HG03520 (cell line): Measurements from ENCODE around the gene ALDH1A2.
"Not testable (repeated sequence)": the region's sequence is repeated elsewhere in the genome, so short reads cannot be mapped to it uniquely, and the experiment has no call there.

Source experiments
- ATAC-seq: cut with Tn5 transposase; IDR thresholded peaks from one replicate; pipeline ENCODE4 v1.9.1; 2021; ENCODE audit warnings: mild to moderate bottlenecking, moderate library complexity; ENCODE audit not compliant: unreplicated experiment

ALDH1A2 gene

DNA sequence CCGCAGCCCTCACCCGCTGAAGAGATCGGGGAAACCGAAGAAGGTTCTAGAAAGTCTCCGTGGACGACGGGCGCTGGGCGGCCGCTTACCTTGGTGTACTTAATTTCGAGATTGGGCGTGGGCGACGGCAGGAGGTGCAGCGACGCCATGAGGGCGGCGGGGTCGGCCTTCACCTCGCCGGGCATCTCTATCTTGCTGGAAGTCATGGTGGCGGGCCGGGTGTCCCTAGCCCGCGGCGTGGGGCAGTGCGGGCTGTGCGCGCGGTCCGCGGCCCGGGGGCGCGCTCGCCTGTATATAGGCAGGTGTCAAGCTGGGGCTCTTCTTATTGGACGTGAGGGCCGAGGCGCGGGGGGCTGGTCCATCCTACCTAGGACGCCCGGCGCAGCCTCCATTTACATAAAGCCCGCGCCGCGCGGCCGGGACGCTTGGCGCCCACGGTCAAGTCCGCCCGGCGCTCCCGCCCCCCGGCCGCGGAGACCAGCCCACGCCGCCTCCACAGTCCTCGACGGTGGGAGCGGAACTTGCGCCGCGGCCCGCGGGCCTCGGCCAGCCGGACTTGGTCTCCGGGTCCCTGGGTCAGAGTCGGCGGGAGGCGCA lies at the start of gene ALDH1A2:
ALDH1A2 (minus strand) TSS at position 267 of the 597 bp plus-strand sequence; CDS start at position 206, 61 bp downstream.
- no peak for ATAC-seq

DNA sequence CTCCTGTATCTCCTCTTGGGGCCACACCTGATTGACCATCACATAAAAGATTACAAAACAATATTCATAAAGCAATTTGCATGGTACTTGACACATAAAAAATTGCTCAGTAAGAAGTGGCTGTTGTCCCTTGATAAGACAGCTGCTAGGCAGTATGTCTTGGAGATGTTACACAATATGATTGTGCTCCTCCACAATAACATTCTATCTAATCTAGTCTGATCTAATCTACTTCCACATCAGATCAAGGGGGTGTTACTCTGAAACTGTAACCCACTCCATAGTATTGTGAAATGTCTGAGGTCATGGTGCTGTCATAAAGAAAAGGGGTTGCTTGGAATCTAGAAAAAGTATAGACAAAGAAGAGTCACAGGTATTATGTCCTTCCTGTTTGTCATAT lies 49.3 kb upstream of the ALDH1A2 start:
- ATAC-seq: no peak

DNA sequence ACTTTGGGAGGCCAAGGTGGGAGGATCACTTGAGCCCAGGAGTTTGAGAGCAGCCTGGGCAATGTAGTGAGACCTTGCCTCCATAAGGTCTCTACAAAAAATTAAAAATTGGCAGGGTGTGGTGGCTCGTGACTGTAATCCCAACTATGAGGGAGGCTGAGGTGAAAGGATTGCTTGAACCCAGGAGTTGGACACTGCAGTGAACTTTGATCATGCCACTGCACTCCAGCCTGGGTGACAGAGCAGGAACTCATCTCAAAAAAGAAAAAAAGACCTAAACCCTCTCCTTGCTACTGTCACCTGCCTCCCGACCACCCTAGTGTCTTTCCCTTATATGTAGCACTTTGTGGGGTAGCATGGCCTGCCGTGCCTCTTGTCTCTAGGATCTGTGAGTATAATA lies 48.9 kb upstream of the ALDH1A2 start:
- no peak for ATAC-seq

DNA sequence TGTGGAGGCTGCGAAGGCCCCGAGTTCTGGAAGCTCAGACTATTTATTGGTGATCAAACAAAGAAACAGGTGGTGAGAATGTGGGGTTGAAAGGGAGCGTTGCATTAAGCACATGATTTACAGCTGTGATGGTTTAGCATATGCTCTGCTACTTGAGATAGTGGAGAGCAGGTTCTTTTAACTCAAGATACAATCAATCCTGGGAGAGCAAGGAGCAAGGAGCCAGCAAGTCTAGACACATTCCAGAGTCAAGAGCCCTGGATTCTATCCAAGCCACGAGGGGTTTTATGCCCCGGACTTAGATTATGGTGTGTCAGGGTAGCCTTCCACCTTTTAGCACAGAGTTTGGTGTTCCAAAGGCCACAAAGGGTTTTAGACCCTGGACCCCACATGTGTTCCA lies 47.8 kb upstream of the ALDH1A2 start:
- ATAC-seq: not testable (repeated sequence)

DNA sequence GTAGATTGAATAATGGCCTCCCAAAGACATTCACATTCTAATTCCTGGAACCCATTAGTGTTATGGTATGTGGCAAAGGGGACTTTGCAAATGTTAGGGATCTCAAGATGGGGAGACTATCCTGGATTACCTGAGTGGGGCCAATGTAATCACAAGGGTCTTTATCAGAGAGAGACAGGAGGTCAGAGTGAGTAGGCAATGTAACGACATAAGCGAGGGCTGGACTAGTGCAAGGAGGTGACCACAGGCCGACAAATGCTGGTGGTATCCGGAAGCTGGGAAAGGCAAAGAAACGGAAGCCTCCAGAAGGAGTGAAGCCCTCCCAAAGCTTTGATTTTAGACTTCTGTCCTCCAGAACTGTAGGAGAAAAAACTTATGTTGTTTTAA lies 46.2 kb upstream of the ALDH1A2 start:
- no peak for ATAC-seq

DNA sequence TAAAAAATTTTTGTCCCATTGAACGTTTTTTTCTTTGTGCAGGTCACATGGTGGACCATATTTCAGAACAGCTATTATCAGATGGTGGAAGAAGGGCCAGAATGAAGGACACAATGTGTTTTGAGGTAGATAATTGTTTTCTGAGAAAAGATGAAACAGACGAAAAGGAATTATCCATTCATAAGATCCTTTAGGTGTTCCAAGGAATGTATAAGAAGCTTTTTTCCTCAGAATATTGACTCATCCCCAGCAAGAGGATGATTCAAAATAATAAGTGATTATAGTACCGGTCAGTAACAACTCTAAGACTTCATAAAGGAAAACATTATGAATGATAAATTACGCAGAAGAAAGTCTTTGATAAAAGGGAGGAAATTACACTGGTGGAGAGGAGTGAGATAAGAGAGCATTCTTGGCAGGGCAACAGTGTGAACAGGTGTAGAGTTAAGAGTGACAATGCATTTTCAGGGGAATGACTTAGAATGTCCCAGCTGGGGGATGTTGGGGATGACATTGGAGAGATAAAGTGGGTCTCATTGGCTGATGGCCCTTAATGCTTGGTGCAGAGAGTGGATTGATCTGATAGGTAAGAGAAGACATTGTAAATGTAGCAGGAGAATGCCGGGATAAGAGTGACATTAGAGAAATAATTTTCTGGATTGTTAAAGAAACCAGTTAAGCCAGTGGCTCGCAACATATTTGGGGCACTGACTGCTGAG lies 45.6 kb upstream of the ALDH1A2 start:
- no peak for ATAC-seq

DNA sequence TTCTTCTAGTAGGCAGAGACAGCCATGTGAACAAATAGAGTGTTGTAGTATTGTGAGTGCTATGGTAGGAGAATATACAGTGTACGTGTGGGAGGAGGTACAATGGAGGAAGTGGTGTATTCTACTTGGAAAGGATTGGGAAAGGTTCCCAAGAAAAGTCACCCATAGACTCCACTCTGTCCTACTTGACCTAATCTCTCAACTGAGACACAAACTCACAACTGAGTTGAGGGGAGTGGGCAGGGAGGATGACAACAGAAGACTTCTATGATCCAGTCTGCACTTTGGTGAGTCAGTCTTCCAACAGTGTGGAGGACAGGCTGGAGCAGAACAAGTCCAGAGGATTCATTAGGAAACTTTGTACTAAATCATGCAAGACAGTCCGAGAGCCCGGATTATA lies 43.9 kb upstream of the ALDH1A2 start:
- no peak for ATAC-seq

DNA sequence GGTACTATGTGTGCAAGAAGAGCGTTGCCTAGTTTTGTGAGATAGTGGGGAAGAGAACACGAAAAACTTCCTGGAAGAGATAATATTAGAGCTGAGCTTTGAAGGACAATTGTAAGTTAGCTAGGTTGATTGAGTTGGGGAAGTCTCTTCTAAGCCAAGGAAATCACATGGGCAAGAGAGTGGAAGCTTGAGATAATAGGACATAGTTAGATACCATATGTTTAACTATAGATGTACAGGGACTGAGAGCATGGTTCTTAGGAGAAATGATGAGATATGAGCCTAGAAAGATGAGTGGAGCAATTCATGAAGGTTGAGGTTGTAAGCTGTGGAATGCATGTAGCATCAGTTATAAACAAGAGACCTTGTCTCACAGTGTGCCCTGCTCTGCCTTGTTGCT lies 42.6 kb upstream of the ALDH1A2 start:
- no peak for ATAC-seq

DNA sequence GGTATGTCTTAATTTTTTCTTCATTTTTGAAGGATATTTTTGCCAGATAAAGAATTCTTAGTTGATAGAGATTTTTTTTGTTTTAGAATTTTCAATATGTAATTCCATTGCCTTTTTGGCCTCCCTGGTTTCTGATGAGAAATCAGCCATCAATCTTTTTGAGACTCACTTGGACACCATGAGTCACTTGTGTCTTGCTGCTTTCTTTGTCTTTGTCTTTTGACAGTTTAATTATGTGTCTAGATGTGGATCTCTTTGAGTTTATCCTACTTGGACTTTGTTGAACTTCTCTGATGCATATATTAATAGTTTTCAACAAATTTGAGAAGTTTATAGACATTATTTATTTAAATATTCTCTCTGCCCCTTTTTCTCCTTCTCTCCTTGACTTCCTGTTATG lies 38.0 kb upstream of the ALDH1A2 start:
- ATAC-seq: no peak

DNA sequence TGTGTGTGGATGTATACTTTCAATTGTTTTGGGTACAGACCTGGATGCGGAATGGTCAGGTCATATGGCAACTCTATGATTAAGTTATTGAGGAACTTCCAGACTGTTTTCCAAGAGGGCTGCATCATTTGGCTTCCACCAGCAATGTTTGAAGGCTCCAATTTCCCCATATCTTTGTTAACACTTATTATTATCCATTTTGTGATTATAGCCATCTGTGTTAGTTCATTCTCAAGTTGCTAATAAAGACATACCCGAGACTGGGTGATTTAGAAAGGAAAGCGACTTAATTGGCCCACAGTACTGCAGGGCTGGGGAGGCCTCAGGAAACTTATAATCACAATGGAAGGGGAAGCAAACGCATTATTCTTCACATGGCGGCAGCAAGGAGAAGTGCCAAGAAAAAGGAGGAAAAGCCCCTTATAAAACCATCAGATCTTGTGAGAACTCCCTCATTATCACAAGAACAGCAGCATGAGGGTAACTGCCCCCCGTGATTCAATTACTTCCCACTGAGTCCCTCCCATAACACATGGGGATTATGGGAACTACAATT lies 31.1 kb upstream of the ALDH1A2 start:
- no peak for ATAC-seq

DNA sequence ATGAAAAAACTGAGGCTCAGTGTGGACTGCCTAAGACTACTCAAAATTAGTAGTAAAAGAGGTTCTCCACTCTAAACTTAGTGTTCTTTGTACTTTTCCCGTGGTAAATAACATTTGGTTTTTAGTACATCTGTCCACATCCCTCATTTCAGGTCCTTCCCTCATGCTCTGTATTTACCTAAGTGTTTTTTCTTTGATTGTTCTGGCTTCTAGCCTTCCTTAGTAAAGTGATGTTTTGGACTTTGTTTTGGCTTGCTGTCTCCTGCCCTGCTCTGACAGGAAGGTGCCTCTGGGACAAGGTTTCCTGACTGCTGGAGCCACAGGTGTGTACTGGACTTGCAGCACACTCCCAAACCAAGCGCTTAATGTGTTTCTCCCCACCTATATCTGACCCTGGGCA lies 29.9 kb upstream of the ALDH1A2 start:
- ATAC-seq: no peak

DNA sequence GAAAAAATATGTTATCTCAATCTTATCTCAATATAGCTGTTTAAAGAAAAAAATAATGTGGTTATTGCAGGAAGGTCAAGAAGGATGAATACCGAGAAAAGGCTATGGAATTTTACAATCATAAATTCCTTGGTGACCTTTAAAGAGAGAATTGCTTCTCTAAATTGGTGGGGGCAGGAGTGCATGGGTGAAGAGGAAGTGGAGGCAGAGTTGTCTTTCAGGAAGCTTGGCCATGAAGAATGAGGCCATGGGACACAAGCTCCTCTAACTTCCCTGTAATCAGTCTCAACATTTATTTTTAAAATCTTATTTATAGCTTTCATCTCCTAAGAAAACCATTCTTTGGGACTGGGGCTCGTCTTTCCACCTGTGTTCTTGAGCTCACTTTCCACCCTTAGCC lies 22.4 kb upstream of the ALDH1A2 start:
- ATAC-seq: no peak

DNA sequence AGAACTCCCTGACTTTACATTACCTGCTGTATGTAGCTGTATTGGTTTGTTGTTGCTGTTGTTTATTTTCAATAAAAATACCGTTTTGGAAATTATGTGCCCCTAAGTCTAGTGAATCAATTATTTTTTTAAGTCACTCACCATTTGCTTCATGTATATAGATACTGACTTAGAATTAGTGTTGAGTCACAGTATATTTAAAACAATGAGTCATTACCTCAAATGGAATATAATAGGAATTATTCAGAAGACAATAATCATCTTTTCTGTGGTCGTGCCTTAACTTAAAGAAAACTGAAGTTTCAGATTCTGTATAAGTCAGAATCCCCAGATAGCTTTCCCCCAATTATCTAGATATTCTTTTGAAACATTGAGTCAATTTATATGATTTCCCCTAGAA lies 21.0 kb upstream of the ALDH1A2 start:
- no peak for ATAC-seq

DNA sequence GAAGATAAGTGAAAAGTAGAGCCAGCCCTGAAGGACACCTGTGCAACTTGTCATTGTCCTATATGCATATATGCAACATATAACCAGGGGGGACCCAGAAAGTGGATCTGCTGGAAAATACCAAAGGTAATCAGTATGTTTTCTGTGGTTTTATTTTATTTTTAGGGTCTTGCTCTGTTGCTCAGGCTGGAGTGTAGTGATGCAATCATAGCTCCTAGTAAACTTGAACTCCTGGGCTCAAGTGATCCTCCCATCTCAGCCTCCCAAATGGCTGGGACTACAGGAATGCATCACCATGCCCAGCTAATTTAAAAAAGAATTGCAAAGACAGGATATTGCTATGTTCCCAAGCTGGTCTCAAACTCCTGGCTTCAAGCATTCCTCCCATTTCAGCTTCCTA lies 18.0 kb upstream of the ALDH1A2 start:
- no peak for ATAC-seq

DNA sequence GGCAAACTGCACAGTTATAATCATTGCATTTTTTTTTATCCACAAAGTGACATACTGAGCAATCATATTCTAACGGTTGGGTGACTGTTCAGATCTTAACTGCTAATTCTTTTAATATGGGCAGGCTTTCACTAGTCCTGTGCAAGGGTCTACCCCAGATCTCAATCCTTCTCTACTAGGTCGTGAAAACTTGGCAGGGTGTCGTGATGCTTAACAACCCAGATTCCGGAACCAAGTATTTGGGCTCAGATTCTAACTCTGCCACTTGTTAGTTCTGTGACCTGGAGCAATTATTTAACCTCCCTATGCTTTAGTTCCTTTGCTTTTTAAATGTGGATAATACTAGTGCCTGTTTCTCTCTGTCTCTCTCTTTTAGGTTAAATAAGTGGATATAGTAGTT lies 16.4 kb upstream of the ALDH1A2 start:
- no peak for ATAC-seq

DNA sequence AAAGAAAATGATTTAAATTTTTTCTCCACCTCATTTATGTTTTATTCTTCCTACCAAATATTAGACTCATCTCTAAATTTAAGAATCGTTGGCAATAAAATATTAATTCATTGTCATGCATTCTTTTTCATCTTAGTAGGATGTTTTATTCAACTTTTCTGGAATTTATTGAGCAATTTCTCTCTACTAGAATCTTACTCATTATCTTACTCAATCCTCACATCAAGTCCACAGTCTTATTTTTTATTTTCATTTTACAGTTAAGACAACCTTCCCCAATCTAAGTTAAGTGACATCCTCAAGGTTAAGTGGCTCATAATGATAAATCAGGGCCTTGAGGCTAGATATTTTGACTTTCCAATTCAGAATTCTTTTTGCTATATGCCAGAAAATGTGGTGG lies 15.9 kb upstream of the ALDH1A2 start:
- no peak for ATAC-seq

DNA sequence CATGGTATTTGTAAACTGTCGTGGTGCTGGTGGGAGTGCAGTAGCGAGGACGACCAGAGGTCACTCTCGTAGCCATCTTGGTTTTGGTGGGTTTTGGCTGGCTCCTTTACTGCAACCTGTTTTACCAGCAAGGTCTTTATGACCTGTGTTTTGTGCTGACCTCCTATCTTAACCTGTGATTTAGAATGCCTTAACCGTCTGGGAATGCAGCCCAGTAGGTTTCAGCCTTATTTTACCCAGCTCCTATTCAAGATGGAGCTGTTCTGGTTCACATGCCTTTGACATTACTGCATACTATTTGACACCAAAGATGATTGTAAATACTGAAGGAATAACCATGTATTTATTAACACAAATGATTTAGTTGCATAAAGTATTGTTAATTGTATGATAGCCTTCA lies 15.4 kb upstream of the ALDH1A2 start:
- ATAC-seq: not testable (repeated sequence)

DNA sequence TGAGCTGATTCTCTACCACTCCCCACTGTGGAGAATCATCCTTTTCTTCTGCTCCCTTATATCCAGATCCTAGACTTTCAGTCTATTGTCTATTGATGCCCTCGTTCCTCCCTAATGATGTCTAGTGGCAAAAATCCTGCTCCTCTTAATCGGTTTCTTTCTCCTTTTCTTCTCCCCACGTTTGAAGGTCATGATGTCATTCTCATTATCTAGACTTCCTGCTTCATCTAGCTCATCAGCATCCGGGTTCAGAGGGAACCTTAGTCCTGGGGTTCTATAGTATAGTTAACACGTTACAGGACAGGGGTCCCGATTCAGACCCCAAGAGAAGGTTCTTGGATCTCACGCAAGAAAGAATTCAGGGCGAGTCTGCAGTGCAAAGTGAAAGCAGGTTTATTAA lies 14.9 kb upstream of the ALDH1A2 start:
- no peak for ATAC-seq

DNA sequence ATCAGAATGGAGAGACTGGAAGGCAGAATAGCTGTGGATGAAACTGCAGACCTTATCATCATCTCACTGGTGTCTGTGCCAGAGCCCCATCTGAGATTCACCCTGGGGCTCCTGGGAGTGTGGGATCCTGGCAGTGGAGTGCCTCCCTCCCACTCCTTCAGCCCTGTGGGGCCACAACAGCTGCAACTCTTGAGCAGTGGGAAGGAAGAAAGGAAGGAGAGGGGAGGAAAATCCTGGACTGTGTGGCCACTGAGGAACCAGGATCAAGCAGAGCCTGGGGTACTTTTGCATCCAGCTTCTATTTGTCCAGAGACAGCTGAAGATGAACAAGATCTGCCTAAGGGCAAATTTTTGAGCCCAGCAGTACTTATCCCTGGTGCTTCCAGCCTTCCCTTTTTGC lies 13.1 kb upstream of the ALDH1A2 start:
- ATAC-seq: no peak

DNA sequence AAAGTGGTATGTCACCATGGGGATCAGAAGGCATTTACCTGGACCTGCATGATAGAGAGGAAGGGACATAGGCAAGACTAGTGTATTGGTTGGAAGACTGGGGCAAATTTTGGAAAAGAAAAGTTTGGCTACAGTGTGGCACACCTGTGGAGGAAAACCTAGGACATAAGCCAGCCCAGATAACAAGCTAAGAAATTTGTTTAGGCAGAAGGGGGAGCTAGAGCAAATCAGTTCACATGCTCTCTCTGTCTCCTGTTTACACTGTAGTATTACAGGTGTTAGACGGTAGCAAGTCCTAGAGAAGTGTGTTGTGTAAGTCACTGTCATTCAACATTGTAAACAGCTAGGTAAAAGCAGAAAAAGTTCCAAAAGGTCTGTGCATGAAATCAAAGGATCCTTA lies 11.9 kb upstream of the ALDH1A2 start:
- ATAC-seq: no peak

DNA sequence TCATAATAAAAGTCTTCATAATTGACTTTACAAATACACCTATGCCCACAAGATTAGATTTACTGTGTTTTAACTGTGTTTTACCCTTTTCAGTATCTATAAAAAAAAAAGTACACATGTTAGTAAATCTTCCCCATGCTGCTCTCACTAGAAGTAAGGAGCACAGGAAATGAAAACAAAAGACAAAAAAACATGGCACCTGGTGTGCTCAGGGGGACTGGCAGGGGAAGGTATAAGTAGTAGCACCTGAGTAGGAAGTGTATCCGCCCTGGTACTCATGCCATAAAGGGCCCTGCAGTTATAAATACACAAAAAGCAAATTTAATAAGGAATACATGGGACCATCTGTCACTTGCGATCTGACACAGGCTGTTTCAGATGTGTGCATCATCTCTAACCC lies 8.9 kb upstream of the ALDH1A2 start:
- ATAC-seq: no peak

DNA sequence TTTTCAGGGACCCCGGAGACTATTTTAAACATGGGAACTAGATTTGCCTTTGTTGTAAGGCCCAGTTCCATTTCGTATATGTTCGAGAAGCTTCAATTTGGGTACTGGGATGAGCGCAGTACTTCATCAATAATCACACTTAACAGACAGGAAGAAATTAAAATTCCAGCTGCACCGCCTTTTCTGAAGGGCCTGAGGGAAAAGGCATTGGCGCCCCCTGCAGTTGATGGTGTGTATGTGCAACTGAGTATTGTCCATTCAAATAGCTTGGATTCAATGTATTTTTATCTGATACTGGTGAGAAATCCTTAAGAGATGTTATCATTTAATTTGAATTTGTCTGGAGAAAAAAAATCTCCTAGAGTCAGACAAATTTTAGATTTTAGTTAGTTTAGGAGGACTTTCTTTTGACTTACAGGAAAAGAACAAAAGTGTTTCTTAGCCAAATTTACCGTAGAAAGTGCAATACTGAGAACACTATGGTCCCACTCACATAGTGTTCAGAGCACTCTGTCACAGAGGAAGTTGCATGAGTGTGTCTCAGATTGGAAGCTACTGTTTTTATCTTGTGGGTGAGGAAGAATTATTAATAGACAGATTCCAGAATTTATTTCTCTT lies 5.4 kb upstream of the ALDH1A2 start:
- ATAC-seq: no peak
